Tongue (tissue), 3 donors: ENCODE measurements around the gene EIF4ENIF1. TPM values are rescaled to one million over a fixed set of nuclear protein-coding genes. Genes with fewer than 3 reads are reported as not detected.
"Not testable (repeated sequence)": the region's sequence is repeated elsewhere in the genome, so short reads cannot be mapped to it uniquely, and the experiment has no call there.

Experiments used
- DNase-seq: peaks from one replicate; pipeline ENCODE4 v3.0.0-alpha.2; 2015
- small RNA-seq: library from RNA; depleted of rRNA; stranded (forward); fragments of <200 nt; gene quantifications from one replicate; pipeline ENCODE3, GENCODE V24; 2014; ENCODE audit warnings: low replicate concordance
- total RNA-seq: library from RNA; depleted of rRNA; stranded (reverse); fragments of >200 nt; gene quantifications from one replicate; pipeline ENCODE4 v1.2.3, GENCODE V29; 2014

EIF4ENIF1 gene
- total RNA-seq, 1 donor from 2014 or later, result 12.5 TPM

DNA sequence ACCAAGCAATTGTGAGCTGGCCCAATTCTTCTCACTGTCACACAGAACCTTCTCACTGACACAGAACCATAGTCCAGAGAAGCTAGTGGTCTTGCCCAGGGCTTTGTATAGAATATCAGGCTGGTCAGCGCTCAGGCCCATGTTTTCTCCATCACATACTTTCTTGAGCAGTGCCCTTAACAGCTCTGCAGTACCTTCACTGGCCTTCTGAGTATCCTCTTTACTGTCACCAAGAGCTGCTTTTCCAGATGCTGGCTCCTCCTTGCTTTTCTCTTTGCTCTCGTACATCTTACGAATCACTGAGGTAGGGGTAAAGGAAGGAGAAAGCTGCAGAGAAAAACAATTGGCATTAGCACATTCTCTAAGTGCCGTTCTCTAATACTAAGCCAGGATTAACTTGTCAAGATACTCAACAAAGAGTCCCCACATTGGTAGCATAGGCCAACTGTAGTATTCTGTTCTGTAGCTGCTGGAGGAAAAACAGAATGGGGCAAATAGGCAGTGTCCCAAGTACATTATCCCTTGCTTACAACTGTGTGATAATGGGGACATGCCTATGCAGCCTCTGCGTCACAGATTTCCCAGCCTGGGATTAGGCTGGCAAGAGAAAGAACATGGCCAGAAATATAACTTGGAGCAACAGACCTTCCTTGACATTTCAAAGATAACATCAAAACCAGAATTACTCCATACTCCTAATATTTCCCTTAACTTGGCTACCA, 46.7 kb downstream of the EIF4ENIF1 start:
- no peak for DNase-seq

DNA sequence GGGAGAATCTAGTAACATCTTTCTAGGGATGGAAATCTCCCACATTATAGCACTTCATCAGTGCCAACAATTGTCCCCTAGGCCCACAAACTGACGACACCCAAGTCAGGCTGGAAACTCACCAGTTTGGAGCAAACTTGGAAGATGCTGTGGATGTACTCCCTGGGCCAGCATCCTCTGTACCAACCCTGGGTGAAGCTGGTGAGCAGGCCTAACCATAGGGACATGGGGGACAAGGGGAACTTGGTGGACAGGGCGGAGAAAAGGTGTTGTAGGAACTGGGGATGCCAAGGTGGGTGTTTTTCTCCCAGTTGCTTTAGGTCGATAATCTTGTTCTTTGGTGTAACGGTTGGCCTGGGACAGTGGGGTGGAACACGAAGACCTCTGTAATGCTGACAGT, 48.0 kb downstream of the EIF4ENIF1 start:
- DNase-seq, result no peak

DNA sequence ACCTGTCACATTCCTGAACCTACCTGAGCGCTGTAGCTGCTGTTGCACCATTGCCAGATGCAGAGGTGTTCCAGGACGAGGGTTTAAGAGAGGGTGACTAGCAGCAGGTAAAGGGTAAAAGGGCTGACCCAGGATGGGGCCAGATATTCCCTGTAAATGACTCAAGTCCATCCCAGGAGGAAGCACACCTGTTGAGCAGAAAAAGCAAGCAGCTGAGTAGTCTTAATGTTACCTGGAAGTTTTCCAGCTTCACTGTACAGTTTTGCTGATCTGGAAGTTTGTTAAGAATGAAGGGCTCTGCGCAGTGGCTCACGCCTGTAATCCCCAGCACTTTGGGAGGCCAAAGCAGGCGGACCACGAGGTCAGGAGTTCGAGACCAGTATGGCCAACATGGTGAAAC, 49.0 kb downstream of the EIF4ENIF1 start:
- no peak for DNase-seq

DNA sequence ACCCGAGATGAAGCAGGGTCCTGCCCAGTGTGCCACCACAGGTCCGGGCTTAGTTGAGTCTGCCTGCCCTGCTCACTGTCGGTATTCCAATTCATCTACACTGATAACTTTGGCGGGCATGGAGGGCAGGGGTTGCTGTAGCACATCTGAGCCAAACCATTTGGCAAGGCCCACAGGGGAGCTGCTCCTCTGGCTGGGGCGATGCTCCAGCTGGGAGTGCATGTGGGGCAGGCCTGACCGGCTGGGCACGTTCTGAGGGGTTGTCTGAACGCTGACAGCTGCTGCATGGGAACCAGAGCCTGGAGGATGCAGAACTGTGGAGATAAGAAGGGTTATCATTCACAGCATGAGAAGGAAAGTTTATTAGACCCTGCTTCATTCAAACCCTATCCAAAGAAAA, 49.8 kb downstream of the EIF4ENIF1 start:
- peak; percentile 65 for DNase-seq

DNA sequence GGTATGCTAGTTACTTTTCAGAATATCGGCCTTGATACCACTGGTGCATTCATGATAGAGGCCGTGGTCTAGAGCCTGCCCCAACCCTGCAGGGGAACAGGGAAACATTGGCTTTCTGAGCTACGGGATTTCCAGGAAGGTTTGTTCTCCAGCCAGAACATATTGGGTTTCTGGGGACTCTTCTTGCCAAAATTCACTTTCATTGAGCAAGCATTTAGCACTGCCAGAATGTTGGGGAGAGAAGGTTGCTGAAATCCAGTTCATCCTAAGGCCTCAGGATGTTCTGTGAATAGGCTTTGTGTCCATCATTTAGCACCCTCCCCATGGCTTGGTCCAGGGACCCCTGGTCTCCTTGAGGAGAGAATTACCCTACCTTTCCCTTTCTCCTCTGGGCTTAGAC, 53.5 kb downstream of the EIF4ENIF1 start:
- DNase-seq, result peak; percentile 24

DNA sequence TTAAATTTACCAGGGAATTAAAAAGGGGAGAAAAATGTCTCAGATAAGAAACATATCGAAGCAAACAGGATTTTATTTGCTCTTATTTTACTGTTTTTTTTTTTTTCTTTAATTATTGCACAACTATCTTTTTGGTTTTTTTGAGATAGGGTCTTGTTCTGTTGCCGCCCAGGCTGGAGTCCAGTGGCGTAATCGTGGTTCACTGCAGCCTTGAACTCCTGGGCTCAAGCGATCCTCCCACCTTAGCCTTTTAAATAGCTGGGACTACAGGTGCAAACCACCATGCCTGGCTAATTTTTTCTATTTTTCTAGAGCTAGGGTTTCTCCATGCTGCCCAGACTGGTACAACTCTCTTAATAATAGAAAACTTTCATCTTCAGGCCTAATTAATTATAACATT, 57.7 kb downstream of the EIF4ENIF1 start:
- no peak for DNase-seq

DNA sequence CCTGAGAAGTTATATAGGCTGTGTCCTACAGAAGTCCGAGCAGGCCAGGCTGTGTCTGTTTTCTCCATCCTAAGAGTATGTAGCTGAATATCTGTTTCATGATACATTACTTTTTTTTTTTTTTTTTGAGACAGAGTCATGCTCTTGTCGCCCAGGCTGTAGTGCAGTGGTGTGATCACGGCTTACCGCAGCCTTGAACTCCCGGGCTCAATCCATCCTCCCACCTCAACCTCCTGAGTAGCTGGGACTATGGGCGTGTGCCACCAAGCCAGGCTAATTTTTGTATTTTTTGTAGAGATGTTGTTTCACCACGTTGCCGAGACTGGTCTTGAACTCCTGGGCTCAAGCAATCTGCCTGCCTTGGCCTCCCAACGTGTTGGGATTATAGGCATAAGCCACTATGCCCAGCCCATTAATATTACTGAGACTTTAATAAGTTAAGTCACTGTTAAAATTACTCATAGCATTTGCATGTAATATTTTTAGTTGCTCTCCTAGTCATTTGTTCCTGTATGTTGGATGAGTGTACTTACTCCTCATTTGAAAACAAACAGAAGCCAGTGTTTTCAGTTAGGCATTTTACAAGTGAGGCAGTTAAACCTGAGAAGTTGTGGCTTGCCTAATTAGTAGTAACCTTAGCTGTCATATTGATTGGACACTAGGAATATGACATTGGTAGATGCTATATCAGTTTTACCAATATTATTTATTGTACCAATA, 64.2 kb downstream of the EIF4ENIF1 start:
- DNase-seq, result no peak

DNA sequence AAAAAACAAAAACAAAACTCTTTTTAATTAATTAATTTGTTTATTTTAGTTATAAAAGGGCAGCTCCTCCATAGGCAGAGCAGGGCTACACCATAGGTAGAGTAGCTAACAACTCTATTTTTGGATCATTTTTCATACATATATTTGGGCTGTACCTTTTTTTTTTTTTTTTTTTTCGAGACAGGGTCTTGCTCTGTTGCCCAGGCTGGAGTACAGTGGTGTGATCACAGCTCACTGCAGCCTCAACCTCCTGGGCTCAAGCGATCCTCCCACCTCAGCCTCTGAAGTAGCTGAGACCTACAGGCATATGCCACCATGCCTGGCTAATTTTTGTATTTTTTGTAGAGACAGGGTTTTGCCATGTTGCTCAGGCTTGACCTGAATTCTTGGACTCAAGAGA, 87.3 kb downstream of the EIF4ENIF1 start:
- DNase-seq, result not testable (repeated sequence)

DNA sequence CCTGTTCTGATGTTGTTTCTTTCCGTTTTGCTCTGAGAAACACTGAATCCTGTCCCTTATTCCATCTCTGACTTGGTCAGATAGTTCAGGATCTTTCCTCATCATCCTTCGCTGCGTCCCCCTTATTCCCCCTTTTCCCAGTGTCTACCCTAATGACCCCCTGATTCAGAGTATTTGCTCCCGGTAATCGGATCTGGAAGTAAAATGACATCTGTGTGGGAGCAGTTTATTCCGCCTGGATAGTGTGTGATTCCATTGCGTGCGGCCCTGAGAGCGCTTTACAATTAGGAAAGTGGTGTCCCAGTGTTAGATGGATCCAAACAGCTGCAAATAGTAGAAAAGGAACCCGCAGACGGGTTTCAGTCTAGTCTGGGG, 89.6 kb downstream of the EIF4ENIF1 start:
- peak; percentile 60 for DNase-seq

DNA sequence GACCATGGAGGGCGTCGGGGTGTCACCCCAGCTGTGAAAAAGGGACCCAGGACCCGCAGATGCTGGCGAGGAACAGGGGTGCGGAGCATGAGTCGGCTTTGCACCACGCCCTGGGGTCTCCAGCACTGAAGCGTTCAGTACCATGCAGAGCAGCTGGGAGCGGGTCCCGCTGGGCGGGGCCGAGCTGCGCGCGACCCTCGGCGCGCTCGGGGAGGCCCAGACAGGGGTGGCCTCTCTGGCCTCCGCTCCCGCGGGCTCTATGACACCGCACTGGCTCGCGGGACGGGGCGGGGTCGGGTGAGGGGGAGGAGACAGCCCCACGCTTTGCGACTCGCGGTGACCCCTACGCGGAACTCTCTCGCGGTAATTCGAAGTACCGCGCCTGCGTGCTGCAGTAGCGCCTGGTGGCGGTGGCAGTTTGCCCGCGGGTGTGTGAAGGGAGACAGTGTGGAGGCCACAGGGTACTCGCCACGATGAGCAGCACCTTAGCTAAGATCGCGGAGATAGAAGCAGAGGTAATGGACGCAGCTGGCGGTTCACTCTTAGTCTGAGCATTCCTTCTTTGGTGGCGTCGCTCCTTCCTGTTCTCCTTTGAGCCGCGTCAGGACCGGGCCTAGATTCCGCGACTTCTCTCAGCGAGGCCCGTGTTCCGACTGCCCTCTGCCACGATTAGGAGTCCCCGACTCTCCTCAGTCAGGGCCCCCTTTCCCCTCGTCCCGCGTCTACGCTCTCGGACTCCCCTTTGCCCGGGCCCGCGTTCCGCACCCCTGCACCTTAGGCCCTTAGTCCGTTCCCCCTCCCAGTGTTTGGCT, 90.2 kb downstream of the EIF4ENIF1 start, which contains the start of gene DRG1:
Gene DRG1 (plus strand): TSS at position 394 of the 812 bp plus-strand sequence. CDS start 80 bp downstream, at position 474.
- peak; percentile 99 for DNase-seq

DNA sequence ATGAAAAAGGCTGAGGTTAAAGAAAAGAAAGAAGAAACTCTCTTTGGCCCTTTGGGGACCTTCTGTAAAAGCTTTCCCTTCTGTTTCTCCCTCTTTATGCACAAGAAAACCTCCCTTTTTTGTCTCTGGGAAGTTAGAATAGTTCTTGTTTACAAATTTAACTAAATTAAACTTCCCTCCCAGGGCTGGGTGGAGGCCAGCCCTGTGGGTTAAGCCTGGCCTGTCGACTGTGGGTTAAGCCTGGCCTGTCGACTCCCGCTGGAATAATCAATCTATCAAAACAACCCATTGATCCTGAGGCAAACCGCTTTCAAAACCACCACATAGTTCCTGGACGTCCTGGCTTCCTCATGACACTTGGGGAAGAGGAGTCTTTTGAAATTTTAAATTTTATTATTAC, 91.4 kb downstream of the EIF4ENIF1 start:
- DNase-seq, result peak; percentile 6

DNA sequence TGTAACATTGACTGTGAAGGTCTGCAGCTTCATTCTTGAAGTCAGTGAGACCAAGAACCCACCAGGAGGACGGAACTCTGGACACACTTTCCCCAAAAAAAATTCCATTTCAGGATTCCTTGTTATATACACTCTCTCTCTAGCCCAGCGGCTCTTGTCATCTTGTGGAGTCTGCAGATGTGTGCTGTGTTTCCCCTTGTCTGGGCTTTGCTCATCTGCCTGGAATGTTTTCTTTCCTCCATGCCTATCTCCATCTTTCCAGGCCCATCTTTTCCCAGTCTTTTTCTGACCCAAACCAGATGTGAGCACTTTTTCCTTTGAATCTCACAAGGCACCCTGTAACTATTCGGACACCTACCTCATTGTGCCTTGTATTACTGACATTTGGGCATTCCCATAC, 95.3 kb downstream of the EIF4ENIF1 start:
- no peak for DNase-seq

DNA sequence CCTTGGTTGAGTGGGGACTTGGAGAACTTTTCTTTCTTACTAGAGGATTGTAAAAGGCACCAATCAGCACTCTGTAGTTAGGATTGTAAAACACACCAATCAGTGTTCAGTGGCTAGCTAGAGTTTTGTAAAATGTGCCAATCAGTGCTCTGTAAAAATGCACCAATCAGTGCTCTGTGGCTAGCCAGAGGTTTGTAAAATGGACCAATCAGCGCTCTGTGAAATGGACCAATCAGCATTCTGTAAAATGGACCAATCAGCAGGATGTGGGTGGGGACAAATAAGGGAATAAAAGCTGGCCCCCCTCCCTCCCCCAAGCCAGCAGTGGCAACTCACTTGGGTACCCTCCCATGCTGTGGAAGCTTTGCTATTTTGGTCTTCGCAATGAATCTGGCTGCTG, 95.7 kb downstream of the EIF4ENIF1 start:
- no peak for DNase-seq

Small RNA genes within 50 kb of the gene (small RNA-seq; reads per million reads assigned to genes)
- gene AL096701.2 (not detected), gene RNU6-28P (not detected)

Other genes starting within 250 kb of the EIF4ENIF1 start
- 16.7 TPM for gene PIK3IP1, start 197.4 kb downstream of the EIF4ENIF1 start, total RNA-seq
- gene PATZ1, start 143.5 kb downstream of the EIF4ENIF1 start, total RNA-seq, result 18.2 TPM
- gene DRG1, start 90.2 kb downstream of the EIF4ENIF1 start, total RNA-seq, result 66.5 TPM
- 25.4 TPM for gene SFI1, start 6.7 kb upstream of the EIF4ENIF1 start, total RNA-seq
- gene PISD, start 172.4 kb upstream of the EIF4ENIF1 start, total RNA-seq, result 24.4 TPM